K562 (cell line): ENCODE data around the gene YPEL1. TPM values are rescaled to one million over a fixed set of nuclear protein-coding genes. Genes with fewer than 3 reads are reported as not detected.
A peak's percentile ranks its signal among the peaks of the same experiment; 100 is the strongest.

Source experiments
- ATAC-seq: fragments of 200-7000 bp; cut with Tn5 transposase; 3 replicates; pipeline ENCODE4 v1.9.1; 2020; ENCODE audit warnings: moderate library complexity
- BruUV-seq: library from RNA; stranded (reverse); fragments of 400-500 nt; replicated peaks from 2 replicates; lab custom pipeline; 2021; lab: Mats Ljungman, UMichigan
- CTCF ChIA-PET: fragments of 300-600 bp; formaldehyde crosslinking; extraction: SDS; loops from one replicate; lab custom pipeline; 2021; ENCODE audit warnings: low intra/inter-chr PET ratio; lab: Yijun Ruan, JAX
- POLR2A ChIA-PET: fragments of 300-600, 350-650 bp; sonication (Branson Sonifier 250); formaldehyde crosslinking; extraction: SDS; loops from one replicate; lab custom pipeline; 2021; ENCODE audit warnings: antibody characterized with exemption, inconsistent platforms; lab: Yijun Ruan, JAX
- DNase-seq, 4 experiments: peaks; one replicate each; pipeline versions ENCODE4 v3.0.0 to v3.0.0-alpha.2; 2011 to 2018; ENCODE audit warnings: low spot score in 3 of 4, mixed read lengths in 3 of 4; ENCODE audit errors: extremely low read depth in 1 of 4
- FAIRE-seq: peaks from 2 replicates; lab custom pipeline; 2011; peaks lifted over from hg19 to GRCh38; lab: Jason Lieb, UNC
- H2AFZ ChIP-seq: 2 replicates; pipeline ENCODE4 v1.6.0; 2011; ENCODE audit warnings: low read depth, low read length, control low read depth, inconsistent platforms
- H3K27ac ChIP-seq: fragments of 200-600 bp; 3 replicates; pipeline ENCODE4 v1.8.0; 2011; ENCODE audit warnings: low read depth, mild to moderate bottlenecking, control low read depth, inconsistent platforms, low read length, moderate library complexity, mixed read lengths; ENCODE audit errors: extremely low read depth
- H3K27me3 ChIP-seq, 2 experiments: fragments of 300-600 bp in 1 of 2; 2 replicates in 1 of 2; 3 replicates in 1 of 2; pipeline versions ENCODE4 v1.6.0 to v1.8.0; 2011; ENCODE audit warnings: inconsistent platforms in 2 of 2, low read length in 2 of 2, mild to moderate bottlenecking in 1 of 2, mixed read lengths in 1 of 2, moderate library complexity in 1 of 2; ENCODE audit not compliant: control insufficient read depth in 2 of 2, insufficient read depth in 2 of 2
- H3K36me3 ChIP-seq: fragments of 300-600 bp; 3 replicates; pipeline ENCODE4 v1.8.0; 2011; ENCODE audit warnings: mild to moderate bottlenecking, low read length, inconsistent platforms; ENCODE audit not compliant: control insufficient read depth, insufficient read depth
- H3K4me1 ChIP-seq, 2 experiments: fragments of 200-600 bp in 1 of 2; replicated peaks in 1 of 2; 2 replicates in 1 of 2; 3 replicates in 1 of 2; pipeline versions ENCODE4 v1.5.1 to v1.8.0; 2011; ENCODE audit warnings: inconsistent platforms in 2 of 2, low read length in 2 of 2, mild to moderate bottlenecking in 1 of 2, mixed read lengths in 1 of 2, moderate library complexity in 1 of 2; ENCODE audit not compliant: control insufficient read depth in 2 of 2, insufficient read depth in 2 of 2
- H3K4me2 ChIP-seq: 2 replicates; pipeline ENCODE4 v1.6.1; 2011; ENCODE audit warnings: low read length, control low read depth, inconsistent platforms, mixed read lengths; ENCODE audit not compliant: insufficient read depth
- H3K4me3 ChIP-seq: fragments of 200-600 bp; sonication (generic), shearing (Covaris generic); 2 replicates; pipeline ENCODE4 v1.5.1; 2016; ENCODE audit warnings: control low read depth, inconsistent platforms
- H3K79me2 ChIP-seq: fragments of 200-600 bp; 3 replicates; pipeline ENCODE4 v1.8.0; 2011; ENCODE audit warnings: low read length, inconsistent platforms; ENCODE audit not compliant: control insufficient read depth, insufficient read depth
- H3K9ac ChIP-seq, 2 experiments: 2 replicates each; pipeline versions ENCODE4 v1.6.0 to v1.6.1; 2011; ENCODE audit warnings: low read depth in 2 of 2, low read length in 2 of 2, control low read depth in 1 of 2, inconsistent platforms in 1 of 2, mild to moderate bottlenecking in 1 of 2, mixed read lengths in 1 of 2; ENCODE audit not compliant: insufficient read depth in 1 of 2
- H3K9me1 ChIP-seq: one replicate; pipeline ENCODE4 v1.6.0; 2011; ENCODE audit warnings: inconsistent platforms, mild to moderate bottlenecking, low read length, moderate library complexity; ENCODE audit not compliant: control insufficient read depth, insufficient read depth
- H3K9me3 ChIP-seq: replicated peaks from 2 replicates; pipeline ENCODE4 v1.5.1; 2011; ENCODE audit warnings: low read depth, low read length, inconsistent platforms; ENCODE audit not compliant: control insufficient read depth, insufficient read depth
- H4K20me1 ChIP-seq: replicated peaks from 2 replicates; pipeline ENCODE4 v1.6.1; 2011; ENCODE audit warnings: low read length, inconsistent platforms, mixed read lengths; ENCODE audit not compliant: control insufficient read depth, insufficient read depth
- CEBPG ChIP-seq, 3 experiments: fragments of 200-800 bp in 1 of 3; sonication (Bioruptor generic) in 1 of 3; sonication (generic) in 1 of 3; formaldehyde crosslinking in 1 of 3; IDR thresholded peaks in 2 of 3; conservative IDR thresholded peaks in 1 of 3; 2 replicates each; pipeline versions ENCODE4 v1.6.1 to v1.8.0; 2016 to 2022; ENCODE audit warnings: missing compliant biosample characterization in 2 of 3, missing genetic modification characterization in 2 of 3, mild to moderate bottlenecking in 1 of 3, missing genetic modification reagents in 1 of 3
- ETS1 ChIP-seq: conservative IDR thresholded peaks from 2 replicates; pipeline ENCODE4 v1.6.1; 2011; ENCODE audit warnings: low read depth, mild to moderate bottlenecking, low read length; ENCODE audit not compliant: control insufficient read depth
- ETV1 ChIP-seq: fragments of 450-650 bp; conservative IDR thresholded peaks from 2 replicates; pipeline ENCODE4 v1.6.1; 2016; ENCODE audit warnings: missing genetic modification characterization, control low read depth, low read depth, missing compliant biosample characterization
- FOXA3 ChIP-seq, 2 experiments: fragments of 450-650 bp in 1 of 2; sonication (generic) in 1 of 2; formaldehyde crosslinking; IDR thresholded peaks in 1 of 2; conservative IDR thresholded peaks in 1 of 2; 2 replicates each; pipeline versions ENCODE4 v1.4.0 to v1.8.0; 2020 to 2022; ENCODE audit warnings: mild to moderate bottlenecking in 2 of 2, missing genetic modification reagents in 1 of 2
- FOXO4 ChIP-seq: fragments of 450-650 bp; formaldehyde crosslinking; IDR thresholded peaks from 2 replicates; pipeline ENCODE4 v1.4.0; 2020; ENCODE audit warnings: mild to moderate bottlenecking, moderate library complexity
- HMBOX1 ChIP-seq: sonication (generic); IDR thresholded peaks from 2 replicates; pipeline ENCODE4 v1.6.1; 2016
- HNRNPLL ChIP-seq: fragments of 200-400 bp; formaldehyde crosslinking; IDR thresholded peaks from 2 replicates; pipeline ENCODE4 v1.6.1; 2017; ENCODE audit warnings: low read length, low read depth, mild to moderate bottlenecking; ENCODE audit not compliant: poor library complexity, severe bottlenecking
- IFI16 ChIP-seq: fragments of 250-450 bp; sonication (Bioruptor Pico); IDR thresholded peaks from 2 replicates; pipeline ENCODE4 v2.1.2; 2022; ENCODE audit warnings: mild to moderate bottlenecking, inconsistent platforms
- KDM2B ChIP-seq: fragments of 250-450 bp; sonication (Bioruptor Pico); IDR thresholded peaks from 2 replicates; pipeline ENCODE4 v1.8.0; 2021; ENCODE audit warnings: mild to moderate bottlenecking, moderate library complexity
- NFE2 ChIP-seq: IDR thresholded peaks from 2 replicates; pipeline ENCODE4 v1.6.1; 2014; ENCODE audit warnings: antibody characterized with exemption, low read depth
- OTX1 ChIP-seq: fragments of 450-650 bp; formaldehyde crosslinking; IDR thresholded peaks from 2 replicates; pipeline ENCODE4 v1.4.0; 2022; ENCODE audit warnings: mild to moderate bottlenecking
- POLR2A ChIP-seq: fragments of 450-650 bp; conservative IDR thresholded peaks from 2 replicates; pipeline ENCODE4 v1.6.1; 2016
- SAP30 ChIP-seq: fragments of 200-600 bp; sonication (generic); IDR thresholded peaks from 2 replicates; pipeline ENCODE4 v1.6.1; 2012; ENCODE audit warnings: borderline replicate concordance, low read depth, mild to moderate bottlenecking, moderate library complexity, low read length, control low read depth, inconsistent platforms; ENCODE audit not compliant: insufficient read depth, poor library complexity, severe bottlenecking
- SUPT5H ChIP-seq: fragments of 450-650 bp; IDR thresholded peaks from 2 replicates; pipeline ENCODE4 v1.6.1; 2016
- ZNF140 ChIP-seq: fragments of 250-450 bp; sonication (Bioruptor Pico); IDR thresholded peaks from 2 replicates; pipeline ENCODE4 v1.8.0; 2021; ENCODE audit warnings: moderate library complexity, mild to moderate bottlenecking, inconsistent platforms
- ZNF282 ChIP-seq: sonication (generic); formaldehyde crosslinking; IDR thresholded peaks from 2 replicates; pipeline ENCODE4 v1.8.1; 2023; ENCODE audit warnings: missing genetic modification reagents
- ZNF79 ChIP-seq: fragments of 250-450 bp; sonication (Bioruptor Pico); IDR thresholded peaks from 2 replicates; pipeline ENCODE4 v1.4.0; 2020; ENCODE audit warnings: low read depth, mild to moderate bottlenecking, moderate library complexity
- WGBS: fragments of 100-300 bp; shearing (Covaris generic); methylation state at CpG from one replicate; pipeline ENCODE4 v1.1.6; 2016; ENCODE audit warnings: low coverage, mixed read lengths; ENCODE audit not compliant: insufficient coverage; ENCODE audit errors: missing lambda C conversion rate; 5-methylcytosine and 5-hydroxymethylcytosine counted together
- in situ Hi-C: fragments of 300-500 bp; cut with MboI; formaldehyde crosslinking; loops from 4 replicates; pipeline ENCODE4 v1.15.0; 2018; ENCODE audit warnings: inconsistent platforms, mixed read lengths
- intact Hi-C: fragments of 100-400 bp; cut with micrococcal nuclease; formaldehyde crosslinking; loops from 2 replicates; pipeline ENCODE4 v1.14.2; 2022
- polyA plus RNA-seq, 8 experiments: library from polyadenylated mRNA; depleted of rRNA in 4 of 8; stranded (reverse) in 5 of 8; unstranded in 3 of 8; fragments of >200 nt; fragmentation: Nextera tagmentation in 2 of 8; fragmentation: Illumina TruSeq in 1 of 8; extraction: Ambion mirVana in 2 of 8; extraction: Trizol in 1 of 8; gene quantifications; 2 replicates each; pipeline versions ENCODE4 v1.2.1 to v1.2.3, GENCODE V29; 2011 to 2014; ENCODE audit warnings: inconsistent platforms in 1 of 8, missing spikeins in 1 of 8
- total RNA-seq, 7 experiments: library from RNA; depleted of rRNA in 6 of 7; stranded (reverse); fragments of >200 nt in 6 of 7; fragmentation: Illumina TruSeq in 2 of 7; extraction: Trizol in 2 of 7; gene quantifications; 2 replicates each; pipeline versions ENCODE4 v1.2.1 to v1.2.3, GENCODE V29; 2011 to 2021; ENCODE audit warnings: low replicate concordance in 1 of 7

The YPEL1 gene
- total and polyA plus RNA-seq, 9 of the 15 experiments (the other 6 are each of a cell fraction or from before 2014, with no cell fraction given), result 0.07 to 2.2 (median 0.46) TPM

- 87% methylated on average over 21 of the region's 21 CpGs for WGBS
- H3K4me2 ChIP-seq, result no peak overlapping the region
- POLR2A ChIA-PET, result interaction anchor here (0.6 to 6.7 kb wide), 6 partner anchors 10 to 48 kb away, joined by 3 to 52 read pairs (median 19); no protein-coding TSS in a partner anchor
- peaks cover 4% of the 10 kb centered on the region for H3K9me1 ChIP-seq
- no peak for FAIRE-seq
- no peaks in the 10 kb centered on the region for H3K9me3 ChIP-seq
- no peak overlapping the region for H2AFZ ChIP-seq
- no TSS peak for BruUV-seq
- H3K4me1 ChIP-seq, result peaks cover 0 to 36% of the 10 kb centered on the region in 2 experiments; a peak in 2 of 5 replicates
- CTCF ChIA-PET, result no interaction called here
- H3K9ac ChIP-seq, result peak overlapping the region in 1 of 2 experiments; percentile 37; a peak in 2 of 4 replicates
- H3K4me3 ChIP-seq, result no peak overlapping the region
- H3K36me3 ChIP-seq, result peaks cover 67% of the 10 kb centered on the region; the same call in 2 of the 3 replicates
- no peak overlapping the region; the same call in 2 of the 3 replicates for H3K27ac ChIP-seq
- DNase-seq, result peak in 2 of 4 experiments; percentile 58 to 63
- H3K79me2 ChIP-seq, result no peaks in the 10 kb centered on the region
- intact Hi-C loops (no loop called here), in situ Hi-C loops (no loop called here)
- H4K20me1 ChIP-seq, result peaks cover 16% of the 10 kb centered on the region
- H3K27me3 ChIP-seq, result no peaks in the 10 kb centered on the region
- ATAC-seq, result peak; percentile 8
- no peak for TF ChIP-seq ETV1 (tag)
- TF ChIP-seq ETS1, result 0 out of 2 replicates have a peak, but pooled peaks have one; percentile 27
- 0 out of 2 replicates have a peak, but pooled peaks have one; percentile 45 for TF ChIP-seq KDM2B (CRISPR knock-in tag)
- TF ChIP-seq ZNF282, result peak; percentile 87
- 0 out of 2 replicates have a peak, but pooled peaks have one; percentile 39 for TF ChIP-seq SUPT5H
- peak; percentile 22; the same call in 1 of the 2 replicates for TF ChIP-seq CEBPG (CRISPR knock-in tag; IDR thresholded peaks at IDR 0.05)
- TF ChIP-seq CEBPG (tag; conservative IDR thresholded peaks at IDR 0.05 in 1 of 2, IDR thresholded peaks at IDR 0.05 in 1 of 2), result no peak
- TF ChIP-seq IFI16, result no peak
- TF ChIP-seq OTX1, result 0 out of 2 replicates have a peak, but pooled peaks have one; percentile 31
- 0 out of 4 replicates have a peak, but pooled peaks of 1 of the 2 experiments have one; percentile 51 for TF ChIP-seq FOXA3 (CRISPR knock-in tag; conservative IDR thresholded peaks at IDR 0.05 in 1 of 2, IDR thresholded peaks at IDR 0.05 in 1 of 2)
- peak; percentile 28 for TF ChIP-seq HNRNPLL
- no peak for TF ChIP-seq NFE2
- TF ChIP-seq FOXO4 (CRISPR knock-in tag), result 0 out of 2 replicates have a peak, but pooled peaks have one; percentile 6
- no peak for TF ChIP-seq ZNF79 (CRISPR knock-in tag)
- TF ChIP-seq POLR2A, result 0 out of 2 replicates have a peak, but pooled peaks have one; percentile 45
- peak; percentile 49; the same call in 1 of the 2 replicates for TF ChIP-seq ZNF140 (CRISPR knock-in tag)
- peak; percentile 20 for TF ChIP-seq SAP30
- no peak for TF ChIP-seq HMBOX1
Observed at GRCh38 chr22:21680830-21681565, 54.6 kb downstream of the YPEL1 start.
